Osteoblast (primary cell): ENCODE data around the gene DDX52. TPM values are rescaled to one million over a fixed set of nuclear protein-coding genes. Genes with fewer than 3 reads are reported as not detected.

Experiments used
- DNase-seq: peaks from one replicate; pipeline ENCODE4 v3.0.0; 2011; ENCODE audit warnings: low spot score, mixed read lengths; ENCODE audit not compliant: insufficient read length; ENCODE audit errors: missing footprints
- H2AFZ ChIP-seq: 2 replicates; pipeline ENCODE4 v1.6.0; 2011; ENCODE audit warnings: mild to moderate bottlenecking, low read length
- H3K27ac ChIP-seq: 2 replicates; pipeline ENCODE4 v1.5.1; 2011; ENCODE audit warnings: mild to moderate bottlenecking, low read depth, low read length, moderate library complexity
- H3K27me3 ChIP-seq: 2 replicates; pipeline ENCODE4 v1.6.0; 2012; ENCODE audit warnings: mild to moderate bottlenecking, control low read depth, inconsistent platforms, low read length, moderate library complexity; ENCODE audit not compliant: insufficient read depth
- H3K36me3 ChIP-seq: 2 replicates; pipeline ENCODE4 v1.5.1; 2011; ENCODE audit warnings: mild to moderate bottlenecking, low read length, control low read depth, moderate library complexity; ENCODE audit not compliant: insufficient read depth
- H3K4me1 ChIP-seq: 2 replicates; pipeline ENCODE4 v1.5.1; 2011; ENCODE audit warnings: mild to moderate bottlenecking, low read length, control low read depth, moderate library complexity; ENCODE audit not compliant: insufficient read depth
- H3K4me2 ChIP-seq: 2 replicates; pipeline ENCODE4 v1.6.0; 2011; ENCODE audit warnings: mild to moderate bottlenecking, low read length; ENCODE audit not compliant: insufficient read depth
- H3K4me3 ChIP-seq: fragments of 200-600 bp; sonication (generic); 3 replicates; pipeline ENCODE4 v1.5.1; 2012; ENCODE audit warnings: mild to moderate bottlenecking, low read length, inconsistent platforms; ENCODE audit not compliant: insufficient read depth
- H3K79me2 ChIP-seq: 2 replicates; pipeline ENCODE4 v1.6.0; 2012; ENCODE audit warnings: mild to moderate bottlenecking, low read length, control low read depth, inconsistent platforms; ENCODE audit not compliant: insufficient read depth
- H3K9me3 ChIP-seq: 2 replicates; pipeline ENCODE4 v1.5.1; 2011; ENCODE audit warnings: low read depth, low read length, control low read depth
- H4K20me1 ChIP-seq: 2 replicates; pipeline ENCODE4 v1.6.0; 2012; ENCODE audit warnings: mild to moderate bottlenecking, low read length, control low read depth; ENCODE audit not compliant: insufficient read depth
- CTCF ChIP-seq: IDR thresholded peaks from 2 replicates; pipeline ENCODE4 v1.5.1; 2011; ENCODE audit warnings: mild to moderate bottlenecking, low read depth, low read length, moderate library complexity; ENCODE audit errors: extremely low read depth
- total RNA-seq: library from RNA; depleted of rRNA; stranded (reverse); fragments of >200 nt; gene quantifications from 2 replicates; pipeline ENCODE4 v1.2.3, GENCODE V29; 2012

The DDX52 gene
- total RNA-seq, 1 donor: 29.3 TPM

GRCh38 chr17:37647856-37648255 lies 4.6 kb upstream of the DDX52 start:
- no peak for DNase-seq
- H3K4me3 ChIP-seq: no peak overlapping the region
- H3K4me1 ChIP-seq: peaks cover 19% of the 10 kb centered on the region
- H3K9me3 ChIP-seq: no peaks in the 10 kb centered on the region
- no peak overlapping the region for H2AFZ ChIP-seq
- no peak for TF ChIP-seq CTCF
- H3K79me2 ChIP-seq: peaks cover 3% of the 10 kb centered on the region
- H3K36me3 ChIP-seq: no peaks in the 10 kb centered on the region
- no peaks in the 10 kb centered on the region for H4K20me1 ChIP-seq
- peaks cover 17% of the 10 kb centered on the region for H3K27me3 ChIP-seq
- no peak overlapping the region for H3K27ac ChIP-seq
- no peak overlapping the region for H3K4me2 ChIP-seq

- TF ChIP-seq CTCF: no peak
- Histone ChIP-seq H3K27ac (peak overlapping the region; percentile 92), H3K27me3 (peaks cover 17% of the 10 kb centered on the region), H4K20me1 (peaks cover 5% of the 10 kb centered on the region), H3K4me3 (peak overlapping the region; percentile 89), H3K36me3 (peaks cover 7% of the 10 kb centered on the region), H2AFZ (peak overlapping the region; percentile 96), H3K4me1 (peaks cover 24% of the 10 kb centered on the region), H3K79me2 (peaks cover 39% of the 10 kb centered on the region), H3K4me2 (peak overlapping the region; percentile 96), H3K9me3 (no peaks in the 10 kb centered on the region)
- no peak for DNase-seq
Observed at GRCh38 chr17:37643869-37644268, 623 bp upstream of the DDX52 start.

DNA sequence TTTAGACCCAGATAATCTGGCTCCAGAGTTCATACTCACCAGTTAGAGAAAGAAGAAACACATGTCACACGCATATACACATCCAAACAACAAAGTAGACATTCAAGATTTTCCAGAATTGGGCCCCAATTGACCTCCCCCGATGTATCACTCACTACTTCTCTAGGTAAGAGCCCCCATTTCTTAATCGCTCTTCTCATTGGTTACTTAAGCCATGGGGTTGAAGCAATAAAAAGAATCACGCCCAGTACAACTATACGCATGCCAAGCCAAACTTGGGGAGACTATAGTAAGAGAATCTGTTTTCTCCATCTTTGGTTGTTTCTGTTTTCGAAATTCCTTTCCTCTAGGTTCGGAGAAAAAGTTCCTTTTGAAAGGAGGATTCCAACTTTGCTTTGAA lies 565 bp downstream of the DDX52 start:
- no peak for TF ChIP-seq CTCF
- H3K4me2 ChIP-seq: peak overlapping the region; percentile 96
- H3K4me1 ChIP-seq: peaks cover 15% of the 10 kb centered on the region
- peaks cover 48% of the 10 kb centered on the region for H3K79me2 ChIP-seq
- peaks cover 17% of the 10 kb centered on the region for H3K27me3 ChIP-seq
- H3K27ac ChIP-seq: peak overlapping the region; percentile 92
- peak; percentile 46 for DNase-seq
- no peaks in the 10 kb centered on the region for H3K9me3 ChIP-seq
- peaks cover 5% of the 10 kb centered on the region for H4K20me1 ChIP-seq
- peak overlapping the region; percentile 96 for H2AFZ ChIP-seq
- H3K4me3 ChIP-seq: peak overlapping the region; percentile 89
- H3K36me3 ChIP-seq: peaks cover 7% of the 10 kb centered on the region

- peaks cover 7% of the 10 kb centered on the region for H4K20me1 ChIP-seq
- H3K4me1 ChIP-seq: peaks cover 15% of the 10 kb centered on the region
- DNase-seq: no peak
- peaks cover 9% of the 10 kb centered on the region for H3K27me3 ChIP-seq
- no peak overlapping the region for H3K4me2 ChIP-seq
- no peak overlapping the region for H2AFZ ChIP-seq
- no peak overlapping the region for H3K4me3 ChIP-seq
- H3K79me2 ChIP-seq: peaks cover 64% of the 10 kb centered on the region
- no peak for TF ChIP-seq CTCF
- peaks cover 7% of the 10 kb centered on the region for H3K36me3 ChIP-seq
- H3K27ac ChIP-seq: no peak overlapping the region
- H3K9me3 ChIP-seq: no peaks in the 10 kb centered on the region
Observed at GRCh38 chr17:37640015-37640414, 3.2 kb downstream of the DDX52 start.
